B cell (primary cell): ENCODE measurements around the gene DMKN. TPM values are rescaled to one million over a fixed set of nuclear protein-coding genes. Genes with fewer than 3 reads are reported as not detected.

ENCODE experiments used
- ATAC-seq: fragments of 200-7000 bp; cut with Tn5 transposase; one replicate; pipeline ENCODE4 v1.10.0; 2021; ENCODE audit warnings: low read depth, mild to moderate bottlenecking, moderate number of reproducible peaks, moderate library complexity
- CTCF ChIA-PET: fragments of 350-600 bp; sonication (Branson Sonifier 250); formaldehyde crosslinking; loops from one replicate; lab custom pipeline; 2021; ENCODE audit warnings: antibody characterized with exemption, inconsistent platforms; lab: Charles Lee
- POLR2A ChIA-PET: fragments of 350-600 bp; sonication (Branson Sonifier 250); formaldehyde crosslinking; loops from one replicate; lab custom pipeline; 2021; ENCODE audit warnings: antibody characterized with exemption; lab: Charles Lee
- DNase-seq: peaks from one replicate; pipeline ENCODE4 v3.0.0; 2013
- H2AFZ ChIP-seq: 2 replicates; pipeline ENCODE4 v1.6.1; 2012; ENCODE audit warnings: mild to moderate bottlenecking, low read depth, low read length; ENCODE audit not compliant: insufficient read depth, poor library complexity, severe bottlenecking
- H3K27ac ChIP-seq, 2 donors: 1 replicate in 1 of 2; 2 replicates in 1 of 2; pipeline ENCODE4 v1.5.1; 2012 to 2013; ENCODE audit warnings: low read length in 2 of 2, mild to moderate bottlenecking in 2 of 2, moderate library complexity in 1 of 2
- H3K27me3 ChIP-seq, 4 experiments: fragments of 200-600 bp in 1 of 4; sonication (generic) in 1 of 4; replicated peaks in 1 of 4; 1 replicate in 2 of 4; 2 replicates in 2 of 4; pipeline versions ENCODE4 v1.6.1 to v1.7.0; 2013 to 2016; ENCODE audit warnings: low read length in 3 of 4, mild to moderate bottlenecking in 2 of 4, mixed read lengths in 1 of 4, moderate library complexity in 1 of 4; ENCODE audit not compliant: insufficient read depth in 4 of 4, control insufficient read depth in 3 of 4; ENCODE audit errors: control extremely low read depth in 1 of 4
- H3K36me3 ChIP-seq, 2 experiments: replicated peaks in 1 of 2; 1 replicate in 1 of 2; 2 replicates in 1 of 2; pipeline versions ENCODE4 v1.6.1 to v1.7.1; 2013; ENCODE audit warnings: low read length in 1 of 2; ENCODE audit not compliant: insufficient read depth in 2 of 2, control insufficient read depth in 1 of 2; ENCODE audit errors: control extremely low read depth in 1 of 2, extremely low read depth in 1 of 2
- H3K4me1 ChIP-seq, 2 donors: fragments of 200-600 bp in 1 of 2; sonication (generic) in 1 of 2; 1 replicate in 1 of 2; 2 replicates in 1 of 2; pipeline versions ENCODE4 v1.5.1 to v1.6.1; 2013 to 2017; ENCODE audit warnings: low read length in 2 of 2; ENCODE audit not compliant: control insufficient read depth in 2 of 2, insufficient read depth in 2 of 2
- H3K4me2 ChIP-seq: replicated peaks from 2 replicates; pipeline ENCODE3; 2012; ENCODE audit warnings: mild to moderate bottlenecking, low read depth, low read length; ENCODE audit not compliant: poor library complexity, severe bottlenecking
- H3K4me3 ChIP-seq, 5 experiments: fragments of 200-600 bp in 1 of 5; sonication (generic) in 1 of 5; 1 replicate in 3 of 5; 2 replicates in 2 of 5; pipeline versions ENCODE4 v1.5.1 to v1.7.0; 2011 to 2016; ENCODE audit warnings: low read length in 4 of 5, mild to moderate bottlenecking in 4 of 5, low read depth in 2 of 5, control low read depth in 1 of 5, moderate library complexity in 1 of 5; ENCODE audit not compliant: insufficient read depth in 1 of 5; ENCODE audit errors: control extremely low read depth in 1 of 5, extremely low read depth in 1 of 5
- H3K79me2 ChIP-seq: fragments of 200-600 bp; sonication (generic); one replicate; pipeline ENCODE4 v1.6.0; 2016; ENCODE audit warnings: low read length; ENCODE audit not compliant: control insufficient read depth, insufficient read depth
- H3K9ac ChIP-seq: fragments of 200-600 bp; sonication (generic); 2 replicates; pipeline ENCODE4 v1.6.1; 2017; ENCODE audit warnings: mild to moderate bottlenecking, low read length, moderate library complexity
- H3K9me3 ChIP-seq, 3 donors: one replicate each; pipeline versions ENCODE4 v1.6.1 to v1.7.1; 2013; ENCODE audit warnings: low read length in 2 of 3; ENCODE audit not compliant: control insufficient read depth in 2 of 3, insufficient read depth in 1 of 3; ENCODE audit errors: control extremely low read depth in 1 of 3
- H4K20me1 ChIP-seq: 2 replicates; pipeline ENCODE4 v1.6.0; 2012; ENCODE audit warnings: mild to moderate bottlenecking, low read length; ENCODE audit not compliant: insufficient read depth, control insufficient read depth, poor library complexity, severe bottlenecking
- H3K27ac Mint-ChIP-seq: one replicate; pipeline ENCODE4 v1.8.0; 2021; ENCODE audit warnings: mixed read lengths
- H3K27me3 Mint-ChIP-seq: one replicate; pipeline ENCODE4 v1.8.0; 2021; ENCODE audit warnings: mixed read lengths
- H3K4me1 Mint-ChIP-seq: one replicate; pipeline ENCODE4 v1.8.0; 2021; ENCODE audit warnings: mixed read lengths
- H3K4me3 Mint-ChIP-seq: one replicate; pipeline ENCODE4 v1.8.0; 2021; ENCODE audit warnings: mixed read lengths
- H3K9me3 Mint-ChIP-seq: one replicate; pipeline ENCODE4 v1.8.0; 2022; ENCODE audit warnings: mixed read lengths; ENCODE audit not compliant: insufficient read depth
- EZH2 ChIP-seq: IDR thresholded peaks from 2 replicates; pipeline ENCODE4 v1.6.1; 2012; ENCODE audit warnings: borderline replicate concordance, low read depth, mild to moderate bottlenecking, moderate library complexity, low read length; ENCODE audit not compliant: insufficient read depth, poor library complexity, severe bottlenecking
- WGBS: methylation state at CpG from one replicate; pipeline ENCODE4 v1.1.5; 2013; ENCODE audit warnings: missing lambda C conversion rate; ENCODE audit not compliant: insufficient coverage; 5-methylcytosine and 5-hydroxymethylcytosine counted together
- intact Hi-C: fragments of 100-400 bp; cut with micrococcal nuclease; formaldehyde crosslinking; loops from one replicate; pipeline ENCODE4 v1.10.0; 2022
- polyA plus RNA-seq: library from polyadenylated mRNA; depleted of rRNA; stranded (reverse); fragments of >200 nt; gene quantifications from 2 replicates; pipeline ENCODE4 v1.2.3, GENCODE V29; 2012
- total RNA-seq, 2 donors: library from RNA; stranded (reverse); fragments of 120-200 nt in 1 of 2; gene quantifications; 1 replicate in 1 of 2; 2 replicates in 1 of 2; pipeline versions ENCODE4 v1.2.3 to v1.2.4, GENCODE V29; 2013 to 2022
- TF ChIP-seq, protein P1 (sequence below): fragments of 200-600 bp; IDR thresholded peaks from one replicate; pipeline ENCODE4 v1.8.0; 2022; ENCODE audit warnings: antibody characterized with exemption, mild to moderate bottlenecking

DMKN gene
- total and polyA plus RNA-seq, 2 donors (not counting 1 experiment from before 2014, with no cell fraction given) = 0.58 to 4.5 TPM

GRCh38 chr19:35555301-35556005 lies 42.0 kb upstream of the DMKN start:
- no peak overlapping the region for H3K4me3 Mint-ChIP-seq
- peaks cover 24% of the 10 kb centered on the region for H3K4me1 Mint-ChIP-seq
- H3K9ac ChIP-seq = no peak overlapping the region
- peaks cover 0 to 38% (median 8%) of the 10 kb centered on the region in 4 experiments for H3K27me3 ChIP-seq
- no peaks in the 10 kb centered on the region for H3K79me2 ChIP-seq
- intact Hi-C loops = no loop called here
- H3K27me3 Mint-ChIP-seq = peaks cover 30% of the 10 kb centered on the region
- H2AFZ ChIP-seq = no peak overlapping the region
- no peak overlapping the region for H3K4me3 ChIP-seq
- no peak overlapping the region for H3K27ac Mint-ChIP-seq
- peaks cover 0 to 14% (median 0%) of the 10 kb centered on the region in 3 donors for H3K9me3 ChIP-seq
- H3K9me3 Mint-ChIP-seq = no peaks in the 10 kb centered on the region
- no peaks in the 10 kb centered on the region for H3K36me3 ChIP-seq
- no peak for TF ChIP-seq EZH2
- TF ChIP-seq, protein P1, sequence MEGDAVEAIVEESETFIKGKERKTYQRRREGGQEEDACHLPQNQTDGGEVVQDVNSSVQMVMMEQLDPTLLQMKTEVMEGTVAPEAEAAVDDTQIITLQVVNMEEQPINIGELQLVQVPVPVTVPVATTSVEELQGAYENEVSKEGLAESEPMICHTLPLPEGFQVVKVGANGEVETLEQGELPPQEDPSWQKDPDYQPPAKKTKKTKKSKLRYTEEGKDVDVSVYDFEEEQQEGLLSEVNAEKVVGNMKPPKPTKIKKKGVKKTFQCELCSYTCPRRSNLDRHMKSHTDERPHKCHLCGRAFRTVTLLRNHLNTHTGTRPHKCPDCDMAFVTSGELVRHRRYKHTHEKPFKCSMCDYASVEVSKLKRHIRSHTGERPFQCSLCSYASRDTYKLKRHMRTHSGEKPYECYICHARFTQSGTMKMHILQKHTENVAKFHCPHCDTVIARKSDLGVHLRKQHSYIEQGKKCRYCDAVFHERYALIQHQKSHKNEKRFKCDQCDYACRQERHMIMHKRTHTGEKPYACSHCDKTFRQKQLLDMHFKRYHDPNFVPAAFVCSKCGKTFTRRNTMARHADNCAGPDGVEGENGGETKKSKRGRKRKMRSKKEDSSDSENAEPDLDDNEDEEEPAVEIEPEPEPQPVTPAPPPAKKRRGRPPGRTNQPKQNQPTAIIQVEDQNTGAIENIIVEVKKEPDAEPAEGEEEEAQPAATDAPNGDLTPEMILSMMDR = no peak
- no peak overlapping the region for H3K4me2 ChIP-seq
- no peaks in the 10 kb centered on the region for H4K20me1 ChIP-seq
- 86% methylated on average over 21 of the region's 30 CpGs for WGBS
- ATAC-seq (no peak), DNase-seq (no peak)
- peaks cover 23 to 24% of the 10 kb centered on the region in 2 donors for H3K4me1 ChIP-seq
- POLR2A ChIA-PET = interaction anchor here (0.5 kb wide), 1 partner anchor 85 kb away, joined by 3 read pairs; no protein-coding TSS in a partner anchor
- H3K27ac ChIP-seq = no peak overlapping the region
- CTCF ChIA-PET = interaction anchor here (0.6 kb wide), 1 partner anchor 317 kb away, joined by 3 read pairs; no protein-coding TSS in a partner anchor

- Histone ChIP-seq H3K27ac (no peak overlapping the region), H3K9me3 (peaks cover 0 to 13% (median 0%) of the 10 kb centered on the region in 3 donors), H3K79me2 (no peaks in the 10 kb centered on the region), H3K9ac (no peak overlapping the region), H2AFZ (no peak overlapping the region), H3K4me2 (no peak overlapping the region), H3K4me3 (no peak overlapping the region), H3K4me1 (peaks cover 16 to 18% of the 10 kb centered on the region in 2 donors), H3K27me3 (peaks cover 0 to 25% (median 6%) of the 10 kb centered on the region in 4 experiments), H4K20me1 (no peaks in the 10 kb centered on the region), H3K36me3 (no peaks in the 10 kb centered on the region)
- no peak overlapping the region for H3K4me3 Mint-ChIP-seq
- H3K9me3 Mint-ChIP-seq = no peaks in the 10 kb centered on the region
- TF ChIP-seq, protein P1 = no peak
- TF ChIP-seq EZH2 = no peak
- no peak overlapping the region for H3K27ac Mint-ChIP-seq
- peaks cover 17% of the 10 kb centered on the region for H3K4me1 Mint-ChIP-seq
- DNase-seq = no peak
- 77% methylated on average over 3 of the region's 5 CpGs for WGBS
- intact Hi-C loops = no loop called here
- ATAC-seq = no peak
- POLR2A ChIA-PET = no interaction called here
- H3K27me3 Mint-ChIP-seq = peaks cover 19% of the 10 kb centered on the region
- CTCF ChIA-PET = no interaction called here
Measured at GRCh38 chr19:35554076-35554475, 40.6 kb upstream of the DMKN start.
